Body of pancreas (tissue), 4 donors: ENCODE results near the gene WHRN.
A peak's percentile ranks its signal among the peaks of the same experiment; 100 is the strongest.

ENCODE experiments used
- CTCF ChIP-seq, 7 experiments: fragments of 450-650 bp in 4 of 7; fragments of 200-600 bp in 3 of 7; sonication (generic) in 3 of 7; IDR thresholded peaks; one replicate each; pipeline ENCODE4 v1.5.1; 2016 to 2019; ENCODE audit warnings: antibody characterized with exemption in 7 of 7
- POLR2A ChIP-seq, 3 donors: fragments of 450-650 bp; IDR thresholded peaks; one replicate each; pipeline ENCODE4 v1.6.1; 2016; ENCODE audit warnings: antibody characterized with exemption in 3 of 3, mild to moderate bottlenecking in 2 of 3

DNA sequence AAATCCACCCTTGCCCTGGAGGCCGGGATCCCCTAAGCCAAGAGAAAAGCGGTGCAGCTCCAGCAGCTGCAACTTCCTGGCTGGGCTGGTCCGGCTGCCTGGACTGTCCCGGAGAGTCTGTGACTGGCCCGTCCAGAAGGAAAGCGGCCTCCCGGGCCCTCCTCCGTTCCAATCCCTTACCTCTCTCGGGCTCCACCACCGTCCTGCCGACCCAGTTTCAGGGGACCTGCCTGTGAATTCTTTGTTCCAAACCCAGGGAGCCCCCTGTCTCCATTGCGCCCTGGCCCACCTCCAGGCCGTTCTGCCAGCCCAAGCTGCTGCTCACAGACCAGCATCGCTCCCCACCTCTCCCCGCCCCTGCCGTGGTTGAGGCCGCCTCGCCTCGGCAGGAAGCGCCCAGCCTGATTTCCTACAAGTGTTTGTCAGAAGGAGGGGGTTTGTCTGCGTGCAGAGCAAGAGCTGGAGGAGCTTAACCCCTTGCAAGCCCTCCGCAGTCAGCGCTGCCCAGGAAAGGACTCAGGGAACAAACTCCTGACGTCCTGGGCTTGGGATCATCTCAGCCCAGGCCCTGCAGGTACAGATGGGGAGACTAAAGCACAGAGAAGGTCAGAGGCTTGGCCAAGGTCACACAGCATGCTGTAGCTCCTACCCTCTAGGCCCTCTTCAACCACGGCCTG lies 117.5 kb downstream of the WHRN start, which contains the start of gene AKNA:
- TF ChIP-seq CTCF (IDR thresholded peaks at IDR 0.05) (no peak), POLR2A (IDR thresholded peaks at IDR 0.05) (peak in 2 of 3 donors; percentile 60 to 81)
